ENCODE results near the gene CXCL5.

- no peak for TF ChIP-seq ZFX (IDR thresholded peaks at IDR 0.05)
- no peak for TF ChIP-seq CTCF (conservative IDR thresholded peaks at IDR 0.05)
Observed at GRCh38 chr4:73989928-73990327, 8.5 kb downstream of the CXCL5 start.

Measured in C4-2B (cell line).